ENCODE data around the gene ZNHIT1. TPM values are rescaled to one million over a fixed set of nuclear protein-coding genes. Genes with fewer than 3 reads are reported as not detected.

Gene ZNHIT1
- total RNA-seq, 1 experiment from 2014 or later = 277 TPM

Other genes with a start within 250 kb of the ZNHIT1 start
- 1.4 and 8.7 TPM in 2 replicates for gene MUC12, start 248.6 kb upstream of the ZNHIT1 start, total RNA-seq (2014; rRNA removed; shearing (Covaris generic))
- gene MUC17, start 198.1 kb upstream of the ZNHIT1 start, total RNA-seq (2014; rRNA removed; shearing (Covaris generic)) = not detected in 2 replicates
- gene TRIM56, start 132.7 kb upstream of the ZNHIT1 start, total RNA-seq (2014; rRNA removed; shearing (Covaris generic)) = 9.8 and 12.6 TPM in 2 replicates
- 674 and 845 TPM in 2 replicates for gene SERPINE1, start 91.1 kb upstream of the ZNHIT1 start, total RNA-seq (2014; rRNA removed; shearing (Covaris generic))
- 320 and 364 TPM in 2 replicates for gene AP1S1, start 63.7 kb upstream of the ZNHIT1 start, total RNA-seq (2014; rRNA removed; shearing (Covaris generic))
- 6.5 and 10.3 TPM in 2 replicates for gene VGF, start 52.6 kb upstream of the ZNHIT1 start, total RNA-seq (2014; rRNA removed; shearing (Covaris generic))
- gene NAT16, start 37.9 kb upstream of the ZNHIT1 start, total RNA-seq (2014; rRNA removed; shearing (Covaris generic)) = not detected in 2 replicates
- gene MOGAT3, start 17.1 kb upstream of the ZNHIT1 start, total RNA-seq (2014; rRNA removed; shearing (Covaris generic)) = not detected in 2 replicates
- 107 and 139 TPM in 2 replicates for gene PLOD3, start 584 bp upstream of the ZNHIT1 start, total RNA-seq (2014; rRNA removed; shearing (Covaris generic))
- gene CLDN15, start 19.6 kb downstream of the ZNHIT1 start, total RNA-seq (2014; rRNA removed; shearing (Covaris generic)) = 4.9 and 5.8 TPM in 2 replicates
- 294 and 310 TPM in 2 replicates for gene FIS1, start 26.9 kb downstream of the ZNHIT1 start, total RNA-seq (2014; rRNA removed; shearing (Covaris generic))
- 98.7 and 112 TPM in 2 replicates for gene IFT22, start 103.6 kb downstream of the ZNHIT1 start, total RNA-seq (2014; rRNA removed; shearing (Covaris generic))
- gene COL26A1, start 144.7 kb downstream of the ZNHIT1 start, total RNA-seq (2014; rRNA removed; shearing (Covaris generic)) = 0.11 TPM in 1 of 2 replicates, not detected in the other

Data from Daoy (cell line).